Vagina (tissue), 2 donors: ENCODE results near the gene GRIP2. TPM values are rescaled to one million over a fixed set of nuclear protein-coding genes. Genes with fewer than 3 reads are reported as not detected.

Experiments used
- DNase-seq, 2 donors: peaks; one replicate each; pipeline ENCODE4 v3.0.0-alpha.2; 2017; ENCODE audit errors: extremely low spot score in 2 of 2
- H3K27ac ChIP-seq: fragments of 200-600 bp; sonication (generic); one replicate; pipeline ENCODE4 v1.5.1; 2019
- H3K27me3 ChIP-seq: fragments of 200-600 bp; sonication (generic); one replicate; pipeline ENCODE4 v1.5.1; 2019
- H3K36me3 ChIP-seq, 2 donors: fragments of 200-600 bp; sonication (generic); one replicate each; pipeline ENCODE4 v1.5.1; 2017 to 2019
- H3K4me1 ChIP-seq: fragments of 200-600 bp; sonication (generic); one replicate; pipeline ENCODE4 v1.5.1; 2019
- H3K4me3 ChIP-seq, 2 donors: fragments of 200-600 bp; sonication (generic); 1 replicate in 1 of 2; 2 replicates in 1 of 2; pipeline ENCODE4 v1.5.1; 2016 to 2019
- H3K9me3 ChIP-seq: fragments of 200-600 bp; sonication (generic); one replicate; pipeline ENCODE4 v1.5.1; 2019
- POLR2A ChIP-seq, 2 donors: fragments of 450-650 bp; IDR thresholded peaks; one replicate each; pipeline ENCODE4 v1.6.1; 2017; ENCODE audit warnings: antibody characterized with exemption in 2 of 2, mild to moderate bottlenecking in 2 of 2, moderate library complexity in 2 of 2
- POLR2AphosphoS5 ChIP-seq, 2 donors: sonication (generic); formaldehyde crosslinking; IDR thresholded peaks; one replicate each; pipeline ENCODE4 v1.9.0; 2017; ENCODE audit warnings: antibody characterized with exemption in 2 of 2, mild to moderate bottlenecking in 2 of 2, low read depth in 1 of 2; ENCODE audit not compliant: insufficient read depth in 1 of 2
- intact Hi-C: fragments of 100-400 bp; cut with DNase I; formaldehyde crosslinking; loops from one replicate; pipeline ENCODE4 v1.15.1; 2023
- total RNA-seq: library from RNA; depleted of rRNA; stranded (reverse); fragments of >200 nt; gene quantifications from one replicate; pipeline ENCODE4 v1.2.3, GENCODE V29; 2016
- TF ChIP-seq, protein P1 (sequence below), 3 experiments: fragments of 450-650 bp in 2 of 3; fragments of 200-600 bp in 1 of 3; sonication (generic) in 1 of 3; IDR thresholded peaks; one replicate each; pipeline ENCODE4 v1.5.1; 2017 to 2019; ENCODE audit warnings: antibody characterized with exemption in 3 of 3, mild to moderate bottlenecking in 2 of 3, moderate library complexity in 2 of 3

The GRIP2 gene
- total RNA-seq, 1 donor from 2014 or later, result 0.98 TPM

DNA sequence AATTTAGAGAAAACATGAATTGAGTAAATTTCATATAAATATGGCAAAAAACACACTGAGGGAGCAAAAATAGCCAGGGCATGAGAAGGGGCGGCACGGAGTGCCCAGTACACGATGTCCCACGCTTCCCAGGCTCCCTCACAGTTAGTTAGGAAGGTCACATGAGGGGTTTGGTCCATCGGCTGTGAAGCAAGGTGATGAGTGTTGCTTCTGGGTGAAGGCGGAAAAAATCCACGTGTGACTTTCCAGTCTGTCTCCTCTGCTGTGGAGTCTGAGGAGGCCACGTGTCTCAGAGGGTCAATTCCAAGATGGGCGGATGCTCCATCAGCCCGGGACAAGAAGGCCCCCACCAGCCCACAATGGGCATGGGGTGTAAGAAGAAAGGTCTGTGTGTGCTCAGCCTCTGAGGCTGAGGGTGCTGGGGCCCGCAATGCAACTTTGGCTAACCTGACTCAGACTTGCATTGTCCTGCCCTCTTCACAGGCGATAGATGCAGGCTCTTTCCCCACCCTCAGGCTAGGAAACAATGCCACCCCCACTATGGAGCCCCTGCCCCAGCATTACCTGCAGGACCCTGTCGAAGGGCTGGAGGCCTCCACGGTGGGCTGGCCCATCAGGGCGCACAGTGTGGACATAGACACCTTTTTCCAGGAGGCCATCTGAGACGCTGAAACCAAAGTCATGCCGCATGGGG is 45.7 kb downstream of the GRIP2 start:
- H3K4me1 ChIP-seq, result no peaks in the 10 kb centered on the region
- DNase-seq, result no peak
- peaks cover 0 to 2% of the 10 kb centered on the region in 2 donors for H3K36me3 ChIP-seq
- H3K27ac ChIP-seq, result no peak overlapping the region
- H3K27me3 ChIP-seq, result no peaks in the 10 kb centered on the region
- H3K4me3 ChIP-seq, result no peak overlapping the region
- intact Hi-C loops, result no loop called here
- TF ChIP-seq, protein P1, sequence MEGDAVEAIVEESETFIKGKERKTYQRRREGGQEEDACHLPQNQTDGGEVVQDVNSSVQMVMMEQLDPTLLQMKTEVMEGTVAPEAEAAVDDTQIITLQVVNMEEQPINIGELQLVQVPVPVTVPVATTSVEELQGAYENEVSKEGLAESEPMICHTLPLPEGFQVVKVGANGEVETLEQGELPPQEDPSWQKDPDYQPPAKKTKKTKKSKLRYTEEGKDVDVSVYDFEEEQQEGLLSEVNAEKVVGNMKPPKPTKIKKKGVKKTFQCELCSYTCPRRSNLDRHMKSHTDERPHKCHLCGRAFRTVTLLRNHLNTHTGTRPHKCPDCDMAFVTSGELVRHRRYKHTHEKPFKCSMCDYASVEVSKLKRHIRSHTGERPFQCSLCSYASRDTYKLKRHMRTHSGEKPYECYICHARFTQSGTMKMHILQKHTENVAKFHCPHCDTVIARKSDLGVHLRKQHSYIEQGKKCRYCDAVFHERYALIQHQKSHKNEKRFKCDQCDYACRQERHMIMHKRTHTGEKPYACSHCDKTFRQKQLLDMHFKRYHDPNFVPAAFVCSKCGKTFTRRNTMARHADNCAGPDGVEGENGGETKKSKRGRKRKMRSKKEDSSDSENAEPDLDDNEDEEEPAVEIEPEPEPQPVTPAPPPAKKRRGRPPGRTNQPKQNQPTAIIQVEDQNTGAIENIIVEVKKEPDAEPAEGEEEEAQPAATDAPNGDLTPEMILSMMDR (IDR thresholded peaks at IDR 0.05), result no peak
- TF ChIP-seq POLR2AphosphoS5 (IDR thresholded peaks at IDR 0.05; ENCODE audit: insufficient read depth in 1 of 2, low read depth in 1 of 2) (no peak), POLR2A (IDR thresholded peaks at IDR 0.05) (no peak)
- no peaks in the 10 kb centered on the region for H3K9me3 ChIP-seq

- Histone ChIP-seq H3K27me3 (no peaks in the 10 kb centered on the region), H3K9me3 (no peaks in the 10 kb centered on the region), H3K4me3 (no peak overlapping the region), H3K36me3 (peaks cover 0 to 3% of the 10 kb centered on the region in 2 donors), H3K27ac (no peak overlapping the region), H3K4me1 (no peaks in the 10 kb centered on the region)
- intact Hi-C loops, result no loop called here
- no peak for TF ChIP-seq POLR2A (IDR thresholded peaks at IDR 0.05)
- no peak for TF ChIP-seq POLR2AphosphoS5 (IDR thresholded peaks at IDR 0.05; ENCODE audit: insufficient read depth in 1 of 2, low read depth in 1 of 2)
- TF ChIP-seq, protein P1 (IDR thresholded peaks at IDR 0.05), result no peak
- no peak for DNase-seq
These were observed 46.9 kb downstream of the GRIP2 start for GRCh38 chr3:14492948-14493881.

- Histone ChIP-seq H3K27me3 (no peaks in the 10 kb centered on the region), H3K4me3 (no peak overlapping the region), H3K9me3 (no peaks in the 10 kb centered on the region), H3K36me3 (peaks cover 0 to 3% of the 10 kb centered on the region in 2 donors), H3K27ac (no peak overlapping the region), H3K4me1 (no peaks in the 10 kb centered on the region)
- no peak for TF ChIP-seq POLR2A (IDR thresholded peaks at IDR 0.05)
- no peak for TF ChIP-seq POLR2AphosphoS5 (IDR thresholded peaks at IDR 0.05; ENCODE audit: insufficient read depth in 1 of 2, low read depth in 1 of 2)
- TF ChIP-seq, protein P1 (IDR thresholded peaks at IDR 0.05), result no peak
- intact Hi-C loops, result no loop called here
- no peak for DNase-seq
These were observed 48.5 kb downstream of the GRIP2 start for GRCh38 chr3:14491396-14492190.

DNA sequence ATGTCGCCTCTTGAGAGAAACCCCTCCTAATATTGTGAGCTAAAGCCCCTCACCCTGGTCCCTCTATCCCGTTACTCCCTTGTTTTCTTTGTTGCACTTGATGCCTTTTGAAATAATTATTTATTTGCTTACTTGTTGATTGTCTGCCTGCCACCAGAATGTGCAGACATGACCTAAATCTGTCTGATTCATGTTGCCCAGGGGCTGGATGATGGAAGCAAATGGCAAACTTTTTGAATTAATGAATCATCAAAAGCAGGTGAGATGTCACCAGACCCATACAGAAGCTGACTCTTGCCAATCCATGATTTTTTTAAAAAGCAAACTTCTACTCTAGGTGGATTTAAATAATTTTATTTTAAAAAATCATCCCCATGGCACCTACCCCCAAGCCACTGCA is 49.3 kb downstream of the GRIP2 start:
- H3K27ac ChIP-seq, result no peak overlapping the region
- TF ChIP-seq POLR2AphosphoS5 (IDR thresholded peaks at IDR 0.05; ENCODE audit: insufficient read depth in 1 of 2, low read depth in 1 of 2) (no peak), POLR2A (IDR thresholded peaks at IDR 0.05) (no peak)
- TF ChIP-seq, protein P1 (IDR thresholded peaks at IDR 0.05), result no peak
- peaks cover 0 to 3% of the 10 kb centered on the region in 2 donors for H3K36me3 ChIP-seq
- no peak overlapping the region for H3K4me3 ChIP-seq
- H3K4me1 ChIP-seq, result no peaks in the 10 kb centered on the region
- no peak for DNase-seq
- no peaks in the 10 kb centered on the region for H3K27me3 ChIP-seq
- intact Hi-C loops, result no loop called here
- no peaks in the 10 kb centered on the region for H3K9me3 ChIP-seq
